Kidney glomerular epithelial cell (primary cell): ENCODE measurements around the gene SMARCA2.

Source experiments
- DNase-seq: peaks from one replicate; lab custom pipeline; 2025; lab: John Stamatoyannopoulos, UW

SMARCA2 gene

GRCh38 chr9:2174911-2175310 lies 159.8 kb downstream of the SMARCA2 start:
- DNase-seq = no peak

- no peak for DNase-seq
Measured at GRCh38 chr9:2177121-2177520, 162.0 kb downstream of the SMARCA2 start.

- no peak for DNase-seq
Measured at GRCh38 chr9:2178034-2178734, 163.0 kb downstream of the SMARCA2 start.

GRCh38 chr9:2179567-2179966 lies 164.4 kb downstream of the SMARCA2 start:
- no peak for DNase-seq

- no peak for DNase-seq
Measured at GRCh38 chr9:2180154-2180553, 165.0 kb downstream of the SMARCA2 start.

GRCh38 chr9:2180704-2181103 lies 165.6 kb downstream of the SMARCA2 start:
- no peak for DNase-seq

GRCh38 chr9:2181792-2182191 lies 166.6 kb downstream of the SMARCA2 start:
- DNase-seq = no peak

- no peak for DNase-seq
Measured at GRCh38 chr9:2190939-2191608, 175.9 kb downstream of the SMARCA2 start.

GRCh38 chr9:2191609-2191972 lies 176.4 kb downstream of the SMARCA2 start:
- no peak for DNase-seq

GRCh38 chr9:2192356-2192979 lies 177.3 kb downstream of the SMARCA2 start:
- no peak for DNase-seq

GRCh38 chr9:2193552-2193951 lies 178.4 kb downstream of the SMARCA2 start:
- DNase-seq = no peak

GRCh38 chr9:2195211-2195610 lies 180.1 kb downstream of the SMARCA2 start:
- DNase-seq = no peak

- no peak for DNase-seq
Measured at GRCh38 chr9:2196757-2197156, 181.6 kb downstream of the SMARCA2 start.

- no peak for DNase-seq
Measured at GRCh38 chr9:2198956-2199635, 183.9 kb downstream of the SMARCA2 start.

GRCh38 chr9:2199999-2200796 lies 185.1 kb downstream of the SMARCA2 start:
- DNase-seq = no peak

- DNase-seq = no peak
Measured at GRCh38 chr9:2208465-2208864, 193.3 kb downstream of the SMARCA2 start.

- no peak for DNase-seq
Measured at GRCh38 chr9:2208991-2209390, 193.8 kb downstream of the SMARCA2 start.

GRCh38 chr9:2209400-2209799 lies 194.3 kb downstream of the SMARCA2 start:
- no peak for DNase-seq

GRCh38 chr9:2210201-2210600 lies 195.1 kb downstream of the SMARCA2 start:
- DNase-seq = no peak

- DNase-seq = no peak
Measured at GRCh38 chr9:2213830-2214468, 198.8 kb downstream of the SMARCA2 start.

GRCh38 chr9:2214707-2215106 lies 199.6 kb downstream of the SMARCA2 start:
- no peak for DNase-seq
